Bronchial epithelial cell (primary cell): ENCODE data around the gene ZNF646. TPM values are rescaled to one million over a fixed set of nuclear protein-coding genes. Genes with fewer than 3 reads are reported as not detected.

Experiments
- DNase-seq: peaks from one replicate; pipeline ENCODE4 v3.0.0-alpha.2; 2010; ENCODE audit warnings: low read depth
- FAIRE-seq: peaks from 2 replicates; lab custom pipeline; 2011; peaks lifted over from hg19 to GRCh38; lab: Jason Lieb, UNC
- H3K27me3 ChIP-seq: 2 replicates; pipeline ENCODE4 v1.5.1; 2011; ENCODE audit warnings: low read length; ENCODE audit not compliant: control insufficient read depth, insufficient read depth
- H3K36me3 ChIP-seq: 2 replicates; pipeline ENCODE4 v1.5.1; 2011; ENCODE audit warnings: low read length; ENCODE audit not compliant: control insufficient read depth, insufficient read depth
- H3K4me3 ChIP-seq: 2 replicates; pipeline ENCODE4 v1.5.1; 2011; ENCODE audit warnings: mild to moderate bottlenecking, low read depth, low read length, control low read depth
- total RNA-seq: library from RNA; depleted of rRNA; stranded (reverse); fragments of >200 nt; gene quantifications from 2 replicates; pipeline ENCODE4 v1.2.1, GENCODE V29; 2014
- TF ChIP-seq, protein P1 (sequence below): IDR thresholded peaks from 2 replicates; pipeline ENCODE4 v1.5.1; 2011; ENCODE audit warnings: mild to moderate bottlenecking, moderate library complexity, low read length, control low read depth, inconsistent platforms; ENCODE audit not compliant: insufficient read depth, severe bottlenecking

The ZNF646 gene
- total RNA-seq, 1 donor from 2014 or later, result 6.3 TPM

- Histone ChIP-seq H3K36me3 (peaks cover 27% of the 10 kb centered on the region), H3K27me3 (no peaks in the 10 kb centered on the region), H3K4me3 (no peak overlapping the region)
- TF ChIP-seq, protein P1, sequence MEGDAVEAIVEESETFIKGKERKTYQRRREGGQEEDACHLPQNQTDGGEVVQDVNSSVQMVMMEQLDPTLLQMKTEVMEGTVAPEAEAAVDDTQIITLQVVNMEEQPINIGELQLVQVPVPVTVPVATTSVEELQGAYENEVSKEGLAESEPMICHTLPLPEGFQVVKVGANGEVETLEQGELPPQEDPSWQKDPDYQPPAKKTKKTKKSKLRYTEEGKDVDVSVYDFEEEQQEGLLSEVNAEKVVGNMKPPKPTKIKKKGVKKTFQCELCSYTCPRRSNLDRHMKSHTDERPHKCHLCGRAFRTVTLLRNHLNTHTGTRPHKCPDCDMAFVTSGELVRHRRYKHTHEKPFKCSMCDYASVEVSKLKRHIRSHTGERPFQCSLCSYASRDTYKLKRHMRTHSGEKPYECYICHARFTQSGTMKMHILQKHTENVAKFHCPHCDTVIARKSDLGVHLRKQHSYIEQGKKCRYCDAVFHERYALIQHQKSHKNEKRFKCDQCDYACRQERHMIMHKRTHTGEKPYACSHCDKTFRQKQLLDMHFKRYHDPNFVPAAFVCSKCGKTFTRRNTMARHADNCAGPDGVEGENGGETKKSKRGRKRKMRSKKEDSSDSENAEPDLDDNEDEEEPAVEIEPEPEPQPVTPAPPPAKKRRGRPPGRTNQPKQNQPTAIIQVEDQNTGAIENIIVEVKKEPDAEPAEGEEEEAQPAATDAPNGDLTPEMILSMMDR, result no peak
- DNase-seq (no peak), FAIRE-seq (no peak)
Observed at GRCh38 chr16:31076319-31076718, 2.1 kb downstream of the ZNF646 start.

- Histone ChIP-seq H3K36me3 (peaks cover 29% of the 10 kb centered on the region), H3K4me3 (no peak overlapping the region), H3K27me3 (no peaks in the 10 kb centered on the region)
- TF ChIP-seq, protein P1, result no peak
- FAIRE-seq, result no peak
- no peak for DNase-seq
Observed at GRCh38 chr16:31077024-31077423, 2.8 kb downstream of the ZNF646 start.

DNA sequence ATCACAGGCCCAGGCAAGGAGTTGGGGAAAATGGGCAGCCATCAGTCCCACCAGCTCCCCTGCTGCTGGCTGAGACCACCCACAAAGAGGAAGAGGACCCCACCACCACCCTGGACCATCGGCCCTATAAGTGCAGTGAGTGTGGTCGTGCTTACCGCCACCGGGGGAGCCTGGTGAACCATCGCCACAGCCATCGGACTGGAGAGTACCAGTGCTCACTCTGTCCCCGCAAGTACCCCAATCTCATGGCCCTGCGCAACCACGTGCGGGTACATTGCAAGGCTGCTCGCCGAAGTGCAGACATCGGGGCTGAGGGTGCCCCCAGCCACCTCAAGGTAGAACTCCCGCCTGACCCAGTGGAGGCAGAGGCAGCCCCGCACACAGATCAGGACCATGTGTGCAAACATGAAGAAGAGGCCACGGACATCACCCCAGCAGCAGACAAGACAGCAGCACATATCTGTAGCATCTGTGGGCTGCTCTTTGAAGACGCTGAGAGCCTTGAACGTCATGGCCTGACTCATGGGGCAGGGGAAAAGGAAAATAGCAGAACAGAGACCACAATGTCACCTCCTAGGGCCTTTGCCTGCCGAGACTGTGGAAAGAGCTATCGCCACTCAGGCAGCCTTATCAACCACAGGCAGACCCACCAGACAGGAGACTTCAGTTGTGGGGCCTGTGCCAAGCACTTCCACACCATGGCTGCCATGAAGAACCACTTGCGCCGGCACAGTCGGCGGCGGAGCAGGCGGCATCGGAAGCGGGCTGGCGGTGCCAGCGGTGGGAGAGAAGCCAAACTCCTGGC lies 3.6 kb downstream of the ZNF646 start:
- H3K27me3 ChIP-seq, result no peaks in the 10 kb centered on the region
- peaks cover 31% of the 10 kb centered on the region for H3K36me3 ChIP-seq
- DNase-seq (no peak), FAIRE-seq (no peak)
- TF ChIP-seq, protein P1, result no peak
- H3K4me3 ChIP-seq, result no peak overlapping the region

GRCh38 chr16:31078597-31079341 lies 4.5 kb downstream of the ZNF646 start:
- Histone ChIP-seq H3K27me3 (no peaks in the 10 kb centered on the region), H3K4me3 (no peak overlapping the region), H3K36me3 (peaks cover 33% of the 10 kb centered on the region)
- no peak for FAIRE-seq
- TF ChIP-seq, protein P1, result no peak
- no peak for DNase-seq

DNA sequence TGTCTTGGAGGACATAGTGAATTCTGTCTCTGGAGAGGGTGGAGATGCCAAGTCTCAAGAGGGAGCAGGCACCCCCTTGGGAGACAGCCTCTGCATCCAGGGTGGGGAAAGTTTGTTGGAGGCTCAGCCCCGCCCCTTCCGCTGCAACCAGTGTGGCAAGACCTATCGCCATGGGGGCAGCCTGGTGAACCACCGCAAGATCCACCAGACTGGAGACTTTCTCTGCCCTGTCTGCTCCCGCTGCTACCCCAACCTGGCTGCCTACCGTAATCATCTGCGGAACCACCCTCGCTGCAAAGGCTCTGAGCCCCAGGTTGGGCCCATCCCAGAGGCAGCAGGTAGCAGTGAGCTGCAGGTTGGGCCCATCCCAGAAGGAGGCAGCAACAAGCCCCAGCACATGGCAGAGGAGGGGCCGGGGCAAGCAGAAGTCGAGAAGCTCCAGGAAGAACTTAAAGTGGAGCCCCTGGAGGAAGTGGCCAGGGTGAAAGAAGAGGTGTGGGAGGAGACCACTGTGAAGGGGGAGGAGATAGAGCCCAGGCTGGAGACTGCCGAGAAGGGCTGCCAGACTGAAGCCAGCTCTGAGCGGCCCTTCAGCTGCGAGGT lies 5.2 kb downstream of the ZNF646 start:
- peaks cover 33% of the 10 kb centered on the region for H3K36me3 ChIP-seq
- H3K4me3 ChIP-seq, result no peak overlapping the region
- TF ChIP-seq, protein P1, result no peak
- no peaks in the 10 kb centered on the region for H3K27me3 ChIP-seq
- no peak for FAIRE-seq
- DNase-seq, result no peak
